HepG2 (cell line): Measurements from ENCODE around the gene GPR6. TPM values are rescaled to one million over a fixed set of nuclear protein-coding genes. Genes with fewer than 3 reads are reported as not detected.

Experiments used
- ATAC-seq: fragments of 200-7000 bp; cut with Tn5 transposase; 3 replicates; pipeline ENCODE4 v1.9.1; 2020; ENCODE audit warnings: mild to moderate bottlenecking, moderate library complexity
- BruUV-seq: library from RNA; stranded (reverse); fragments of 400-500 nt; replicated peaks from 2 replicates; lab custom pipeline; 2021; lab: Mats Ljungman, UMichigan
- CTCF ChIA-PET: fragments of 300-600 bp; formaldehyde crosslinking; extraction: SDS; loops from one replicate; lab custom pipeline; 2021; ENCODE audit warnings: low total read pairs, inconsistent platforms, low intra/inter-chr PET ratio; lab: Yijun Ruan, JAX
- POLR2A ChIA-PET: fragments of 350-600 bp; sonication (Branson Sonifier 250); formaldehyde crosslinking; loops from one replicate; lab custom pipeline; 2020; ENCODE audit warnings: antibody characterized with exemption, inconsistent platforms; lab: Yijun Ruan, JAX
- DNase-seq: peaks from one replicate; pipeline ENCODE4 v3.0.0-alpha.2; 2015; ENCODE audit warnings: low spot score
- FAIRE-seq: peaks from 3 replicates; lab custom pipeline; 2011; peaks lifted over from hg19 to GRCh38; lab: Jason Lieb, UNC
- H2AFZ ChIP-seq: one replicate; pipeline ENCODE4 v1.6.1; 2011; ENCODE audit warnings: low read length, inconsistent platforms
- H3K27ac ChIP-seq: fragments of 300-600 bp; 3 replicates; pipeline ENCODE4 v1.8.0; 2011; ENCODE audit warnings: mixed run types, mild to moderate bottlenecking, mixed read lengths, low read length, inconsistent platforms; ENCODE audit not compliant: insufficient read depth; ENCODE audit errors: extremely low read length
- H3K27me3 ChIP-seq, 2 experiments: fragments of 200-600 bp in 1 of 2; 2 replicates in 1 of 2; 3 replicates in 1 of 2; pipeline versions ENCODE4 v1.6.0 to v1.8.0; 2011; ENCODE audit warnings: low read length in 2 of 2, mild to moderate bottlenecking in 2 of 2, moderate library complexity in 2 of 2, inconsistent platforms in 1 of 2; ENCODE audit not compliant: insufficient read depth in 2 of 2, control insufficient read depth in 1 of 2
- H3K36me3 ChIP-seq, 2 experiments: fragments of 200-600 bp in 1 of 2; replicated peaks in 1 of 2; 2 replicates in 1 of 2; 3 replicates in 1 of 2; pipeline versions ENCODE4 v1.5.1 to v1.8.0; 2011; ENCODE audit warnings: low read length in 2 of 2, inconsistent platforms in 1 of 2; ENCODE audit not compliant: insufficient read depth in 2 of 2, control insufficient read depth in 1 of 2
- H3K4me1 ChIP-seq: 2 replicates; pipeline ENCODE4 v1.5.1; 2012; ENCODE audit warnings: low read length, inconsistent platforms; ENCODE audit not compliant: insufficient read depth
- H3K4me2 ChIP-seq: 2 replicates; pipeline ENCODE4 v1.6.0; 2011; ENCODE audit warnings: low read depth, low read length, inconsistent platforms
- H3K4me3 ChIP-seq, 3 experiments: fragments of 200-600 bp in 1 of 3; sonication (generic), shearing (Covaris generic) in 1 of 3; replicated peaks in 1 of 3; 2 replicates each; pipeline ENCODE4 v1.5.1; 2011 to 2016; ENCODE audit warnings: low read length in 3 of 3, inconsistent platforms in 2 of 3, low read depth in 2 of 3, mild to moderate bottlenecking in 2 of 3, control low read depth in 1 of 3, mixed read lengths in 1 of 3; ENCODE audit not compliant: insufficient read depth in 1 of 3
- H3K79me2 ChIP-seq: one replicate; pipeline ENCODE4 v1.6.1; 2011; ENCODE audit warnings: low read length, inconsistent platforms; ENCODE audit not compliant: insufficient read depth
- H3K9ac ChIP-seq: 2 replicates; pipeline ENCODE4 v1.6.0; 2011; ENCODE audit warnings: mild to moderate bottlenecking, low read depth, low read length, inconsistent platforms; ENCODE audit not compliant: insufficient read depth
- H3K9me3 ChIP-seq: 2 replicates; pipeline ENCODE4 v1.5.1; 2012; ENCODE audit warnings: mild to moderate bottlenecking, low read length
- H4K20me1 ChIP-seq: 2 replicates; pipeline ENCODE4 v1.6.0; 2011; ENCODE audit warnings: inconsistent platforms, mild to moderate bottlenecking, low read length, moderate library complexity; ENCODE audit not compliant: insufficient read depth
- CENPBD1 ChIP-seq: sonication (generic); formaldehyde crosslinking; IDR thresholded peaks from 2 replicates; pipeline ENCODE4 v1.8.0; 2022; ENCODE audit warnings: missing genetic modification reagents, low read depth, mild to moderate bottlenecking, borderline replicate concordance
- MIER2 ChIP-seq: IDR thresholded peaks from 2 replicates; pipeline ENCODE4 v1.6.1; 2016; ENCODE audit warnings: missing biosample characterization, missing genetic modification reagents
- WGBS: methylation state at CpG from one replicate; pipeline ENCODE4 v1.1.6; 2017; ENCODE audit warnings: low lambda C conversion rate; 5-methylcytosine and 5-hydroxymethylcytosine counted together
- in situ Hi-C: cut with HindIII; loops from 2 replicates; pipeline ENCODE4 v1.10.0; 2017; ENCODE audit warnings: low pct_unique_long_range_greater_than_20kb; ENCODE audit not compliant: extremely low pct_ligation_motif_present
- intact Hi-C: fragments of 100-400 bp; cut with micrococcal nuclease; formaldehyde crosslinking; loops from one replicate; pipeline ENCODE4 v1.10.0; 2022; ENCODE audit not compliant: unreplicated experiment
- polyA plus RNA-seq, 8 experiments: library from polyadenylated mRNA; depleted of rRNA in 3 of 8; stranded (reverse) in 7 of 8; unstranded in 1 of 8; fragments of >200 nt; fragmentation: Illumina TruSeq in 4 of 8; extraction: Trizol in 4 of 8; gene quantifications; 2 replicates each; pipeline versions ENCODE4 v1.2.1 to v1.2.3, GENCODE V29; 2011 to 2016; ENCODE audit warnings: low read depth in 4 of 8, missing spikeins in 1 of 8, mixed read lengths in 1 of 8; ENCODE audit not compliant: insufficient read depth in 1 of 8
- total RNA-seq, 5 experiments: library from RNA; depleted of rRNA; stranded (reverse); fragments of >200 nt; fragmentation: Illumina TruSeq; extraction: Trizol; gene quantifications; 2 replicates each; pipeline ENCODE4 v1.2.3, GENCODE V29; 2016; ENCODE audit warnings: low read depth in 1 of 5
- TF ChIP-seq, protein P1 (sequence below), 2 experiments: IDR thresholded peaks; 2 replicates each; pipeline ENCODE4 v1.6.1; 2011 to 2012; ENCODE audit warnings: low read length in 2 of 2, borderline replicate concordance in 1 of 2, low read depth in 1 of 2, mild to moderate bottlenecking in 1 of 2, moderate library complexity in 1 of 2

GPR6 gene
- total and polyA plus RNA-seq, 2 of the 13 experiments (the other 11 are each of a cell fraction or from before 2014, with no cell fraction given), result not detected

DNA sequence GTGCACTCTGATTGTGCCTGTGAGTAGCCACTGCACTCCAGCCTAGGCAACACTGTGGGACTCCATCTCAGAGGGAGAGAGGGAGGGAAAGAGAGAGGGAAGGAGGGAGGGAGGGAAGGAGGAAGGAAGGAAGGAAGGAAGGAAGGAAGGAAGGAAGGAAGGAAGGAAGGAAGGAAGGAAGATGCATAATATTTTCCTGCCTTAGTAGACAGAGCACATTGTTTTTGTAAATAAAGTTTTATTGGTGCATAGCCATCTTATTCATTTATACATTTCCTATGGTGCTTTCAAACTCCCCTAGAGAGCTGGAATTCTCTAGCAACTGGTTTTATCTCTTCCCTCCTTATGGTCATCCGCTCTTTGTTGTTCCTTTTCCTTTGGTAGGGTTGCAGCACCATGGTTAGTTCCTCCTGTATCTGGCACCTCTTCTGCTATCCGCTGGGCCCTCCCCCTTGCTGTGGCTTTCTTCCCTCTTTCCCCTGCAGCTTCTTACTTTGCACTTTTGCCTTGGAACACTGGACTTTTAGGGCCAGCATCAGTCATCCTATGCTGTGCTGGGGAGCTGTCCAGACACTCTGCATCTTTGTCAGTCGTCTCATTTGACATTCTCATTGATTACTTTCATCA is 20.2 kb downstream of the GPR6 start:
- no peak for FAIRE-seq
- Histone ChIP-seq H3K27me3 (no peaks in the 10 kb centered on the region), H2AFZ (no peak overlapping the region), H3K79me2 (no peaks in the 10 kb centered on the region), H3K4me3 (no peak overlapping the region), H3K4me1 (no peaks in the 10 kb centered on the region), H3K4me2 (no peak overlapping the region), H4K20me1 (no peaks in the 10 kb centered on the region), H3K9me3 (no peaks in the 10 kb centered on the region), H3K36me3 (no peaks in the 10 kb centered on the region), H3K9ac (no peak overlapping the region), H3K27ac (no peak overlapping the region)
- TF ChIP-seq, protein P1, sequence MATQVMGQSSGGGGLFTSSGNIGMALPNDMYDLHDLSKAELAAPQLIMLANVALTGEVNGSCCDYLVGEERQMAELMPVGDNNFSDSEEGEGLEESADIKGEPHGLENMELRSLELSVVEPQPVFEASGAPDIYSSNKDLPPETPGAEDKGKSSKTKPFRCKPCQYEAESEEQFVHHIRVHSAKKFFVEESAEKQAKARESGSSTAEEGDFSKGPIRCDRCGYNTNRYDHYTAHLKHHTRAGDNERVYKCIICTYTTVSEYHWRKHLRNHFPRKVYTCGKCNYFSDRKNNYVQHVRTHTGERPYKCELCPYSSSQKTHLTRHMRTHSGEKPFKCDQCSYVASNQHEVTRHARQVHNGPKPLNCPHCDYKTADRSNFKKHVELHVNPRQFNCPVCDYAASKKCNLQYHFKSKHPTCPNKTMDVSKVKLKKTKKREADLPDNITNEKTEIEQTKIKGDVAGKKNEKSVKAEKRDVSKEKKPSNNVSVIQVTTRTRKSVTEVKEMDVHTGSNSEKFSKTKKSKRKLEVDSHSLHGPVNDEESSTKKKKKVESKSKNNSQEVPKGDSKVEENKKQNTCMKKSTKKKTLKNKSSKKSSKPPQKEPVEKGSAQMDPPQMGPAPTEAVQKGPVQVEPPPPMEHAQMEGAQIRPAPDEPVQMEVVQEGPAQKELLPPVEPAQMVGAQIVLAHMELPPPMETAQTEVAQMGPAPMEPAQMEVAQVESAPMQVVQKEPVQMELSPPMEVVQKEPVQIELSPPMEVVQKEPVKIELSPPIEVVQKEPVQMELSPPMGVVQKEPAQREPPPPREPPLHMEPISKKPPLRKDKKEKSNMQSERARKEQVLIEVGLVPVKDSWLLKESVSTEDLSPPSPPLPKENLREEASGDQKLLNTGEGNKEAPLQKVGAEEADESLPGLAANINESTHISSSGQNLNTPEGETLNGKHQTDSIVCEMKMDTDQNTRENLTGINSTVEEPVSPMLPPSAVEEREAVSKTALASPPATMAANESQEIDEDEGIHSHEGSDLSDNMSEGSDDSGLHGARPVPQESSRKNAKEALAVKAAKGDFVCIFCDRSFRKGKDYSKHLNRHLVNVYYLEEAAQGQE (IDR thresholded peaks at IDR 0.05; ENCODE audit: borderline replicate concordance in 1 of 2, low read depth in 1 of 2, low read length in 2 of 2), result peak; percentile 6 to 84
- TF ChIP-seq CENPBD1 (CRISPR knock-in tag) (no peak), MIER2 (CRISPR knock-in tag) (peak; percentile 74; the same call in 1 of the 2 replicates)
- POLR2A ChIA-PET, result no interaction called here
- ATAC-seq, result no peak
- in situ Hi-C loops, result no loop called here
- DNase-seq, result no peak
- WGBS, result 0% methylated on average over 3 of the region's 3 CpGs
- intact Hi-C loops, result no loop called here
- BruUV-seq, result no TSS peak
- CTCF ChIA-PET, result no interaction called here
